HG03342 (cell line): ENCODE results near the gene SRBD1.

Source experiments
- ATAC-seq: cut with Tn5 transposase; IDR thresholded peaks from one replicate; pipeline ENCODE4 v1.9.1; 2021; ENCODE audit warnings: mild to moderate bottlenecking, moderate library complexity; ENCODE audit not compliant: unreplicated experiment

SRBD1 gene

DNA sequence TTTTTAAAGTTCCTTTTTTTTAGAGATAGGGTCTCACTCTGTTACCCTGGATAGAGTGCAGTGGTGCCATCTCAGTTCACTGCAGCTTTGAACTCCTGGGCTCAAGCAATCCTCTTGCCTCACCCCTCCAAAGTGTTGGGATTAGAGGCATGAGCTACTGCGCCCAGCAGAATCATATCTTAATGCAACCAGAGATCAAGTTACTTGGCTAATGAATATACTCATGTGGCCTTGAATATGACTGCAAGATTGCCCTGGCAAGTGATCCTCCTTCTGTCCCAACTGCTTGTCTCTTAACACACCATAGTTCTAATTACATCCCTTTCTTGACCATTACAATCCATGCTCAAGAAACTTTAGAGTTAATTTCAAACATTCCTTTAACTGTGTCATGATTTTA, 133.5 kb downstream of the SRBD1 start:
- ATAC-seq: no peak

DNA sequence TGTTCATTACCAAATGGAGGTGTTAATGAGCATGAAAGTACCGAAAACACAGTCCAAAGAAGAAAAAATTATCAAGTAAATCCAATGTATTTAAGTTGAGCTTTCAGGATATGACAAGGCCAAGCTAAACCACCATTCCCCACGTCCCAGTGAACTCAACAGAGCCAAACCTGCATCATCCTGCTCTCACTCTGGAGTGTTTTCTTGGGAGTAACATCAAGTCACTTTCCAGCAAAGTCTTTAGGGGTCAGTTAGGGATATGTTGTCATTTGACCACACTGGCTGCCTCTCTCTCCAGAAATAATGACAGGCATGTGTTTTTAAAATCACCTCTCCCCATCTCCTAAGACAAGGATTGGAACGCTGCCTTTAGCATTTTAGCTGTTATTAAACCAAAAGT, 140.5 kb downstream of the SRBD1 start:
- ATAC-seq: no peak

- ATAC-seq: no peak
These were observed 141.6 kb downstream of the SRBD1 start for GRCh38 chr2:45469314-45470099.

- ATAC-seq: no peak
These were observed 142.8 kb downstream of the SRBD1 start for GRCh38 chr2:45468279-45468678.

DNA sequence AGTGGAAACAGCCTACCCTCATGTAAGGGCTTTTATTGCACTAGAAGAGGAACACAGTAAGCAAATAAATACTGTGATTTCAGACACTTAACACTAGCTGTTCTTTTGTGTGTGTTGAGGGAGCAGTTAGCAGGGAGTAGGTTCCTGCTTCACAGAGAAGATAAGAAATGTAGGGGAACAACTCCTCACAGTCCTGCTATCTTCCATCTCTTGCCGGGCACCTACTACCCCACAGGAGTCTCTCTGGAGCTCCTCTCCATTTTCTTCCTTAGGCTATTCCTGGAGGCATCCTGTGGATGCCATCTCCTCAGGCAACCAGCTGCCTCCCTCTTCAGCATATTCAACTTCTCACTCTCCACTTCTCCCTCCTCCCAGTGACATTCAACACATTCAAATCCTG, 145.0 kb downstream of the SRBD1 start:
- no peak for ATAC-seq

DNA sequence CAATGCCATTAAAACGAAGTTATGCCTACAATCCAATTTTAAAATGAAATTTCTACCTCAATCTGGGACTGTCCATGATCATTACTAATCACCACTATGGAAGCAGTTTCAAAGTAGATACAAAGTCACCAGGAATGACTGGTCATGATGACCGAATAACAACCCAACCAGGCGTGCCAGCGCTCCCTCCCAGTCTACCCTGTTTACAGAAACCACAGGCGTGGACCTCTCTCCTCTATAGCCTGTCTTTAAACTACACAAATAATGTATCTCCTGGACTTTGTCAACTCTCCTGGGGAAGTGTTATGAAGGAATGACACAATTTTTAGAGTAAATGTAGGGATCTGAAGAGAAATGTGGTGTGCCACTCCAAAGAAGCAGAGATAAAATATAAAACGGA, 150.2 kb downstream of the SRBD1 start:
- no peak for ATAC-seq

DNA sequence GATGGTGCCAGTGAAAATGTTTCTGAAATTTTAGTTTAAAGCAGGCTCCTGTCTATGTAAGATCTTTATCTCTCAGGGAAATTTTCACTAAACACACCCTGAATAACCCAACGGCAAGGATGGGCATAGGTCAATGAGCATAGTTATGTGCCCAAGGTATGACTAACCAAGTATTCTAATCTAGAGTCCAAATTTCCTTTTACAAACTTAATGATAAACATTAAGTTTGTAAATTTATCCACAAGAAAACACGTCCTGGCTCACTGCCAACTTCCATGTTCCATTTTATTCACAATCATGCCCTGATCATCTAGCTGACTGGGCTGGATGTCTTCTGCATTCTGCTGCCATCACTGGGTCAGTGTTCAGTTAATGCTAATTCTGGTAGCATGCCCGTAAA, 151.2 kb downstream of the SRBD1 start:
- no peak for ATAC-seq

- no peak for ATAC-seq
These were observed 152.0 kb downstream of the SRBD1 start for GRCh38 chr2:45458909-45459563.

DNA sequence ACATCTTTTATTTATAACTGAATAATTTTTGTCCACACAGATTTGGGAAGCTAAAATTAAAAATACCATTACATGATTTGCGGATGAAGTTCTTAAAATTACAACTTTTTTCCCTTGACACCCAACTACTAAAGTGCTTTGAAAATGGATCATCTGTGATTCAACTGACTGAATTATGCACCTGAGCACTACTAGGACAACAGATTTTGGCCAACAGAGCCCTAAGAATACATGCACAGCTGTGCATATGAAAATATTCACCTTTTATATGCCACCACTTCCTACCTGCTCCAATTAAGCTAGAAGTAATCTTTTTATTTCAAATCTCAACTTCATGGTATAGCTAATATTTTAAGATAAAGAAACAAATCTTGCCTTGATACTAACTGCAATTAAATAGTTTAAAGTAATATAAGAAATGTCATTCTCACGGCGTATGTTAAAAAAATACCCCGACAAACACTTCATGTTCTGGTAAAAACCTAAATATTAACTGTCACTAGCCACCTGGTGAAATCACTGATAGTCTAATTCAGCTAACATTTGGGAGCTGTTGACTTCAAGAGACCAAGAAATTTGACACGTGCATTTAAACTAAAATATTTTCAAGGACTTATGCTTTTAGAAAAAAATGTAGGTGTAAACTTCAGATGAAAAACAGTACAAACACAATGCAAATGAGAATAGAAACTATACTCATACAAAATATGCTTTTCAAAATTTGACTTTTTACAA, 153.7 kb downstream of the SRBD1 start:
- no peak for ATAC-seq

DNA sequence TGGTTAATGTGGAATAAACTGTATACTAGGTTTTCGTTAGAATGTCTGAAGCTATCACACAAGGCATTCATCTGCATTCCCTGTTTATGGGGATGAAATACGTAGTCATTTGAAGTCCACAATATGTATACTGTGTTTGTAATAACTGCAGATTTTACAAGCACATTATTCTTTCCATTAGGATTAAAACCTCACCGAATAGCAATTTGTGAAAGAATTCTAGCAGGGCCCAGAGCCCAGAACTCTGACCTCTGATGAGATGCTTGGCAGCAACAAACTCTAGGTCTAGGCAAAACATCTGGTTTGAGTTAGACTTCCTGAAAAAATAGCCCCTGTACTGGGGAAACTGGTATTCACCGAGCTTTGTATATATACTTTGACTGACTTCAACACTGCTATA, 158.2 kb downstream of the SRBD1 start:
- no peak for ATAC-seq

DNA sequence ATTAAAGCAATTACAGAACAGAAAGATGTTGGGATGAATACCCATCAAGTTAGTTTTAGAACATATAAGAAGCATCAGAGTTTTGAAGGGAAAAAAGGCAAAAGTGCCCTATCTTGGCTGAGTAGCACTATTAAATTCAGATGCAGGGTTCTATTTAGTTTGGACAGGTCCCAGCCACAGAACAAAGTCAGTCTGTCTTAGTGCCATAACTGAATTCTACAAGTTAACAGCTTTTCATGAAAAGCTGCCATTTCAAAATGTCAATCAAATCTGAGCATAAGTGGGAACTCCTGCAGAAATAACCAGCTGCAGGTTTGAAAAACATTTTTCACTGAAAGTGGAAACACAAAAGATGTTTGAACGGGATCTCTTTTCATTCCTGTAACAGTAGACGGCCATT, 160.4 kb downstream of the SRBD1 start:
- no peak for ATAC-seq

- ATAC-seq: no peak
These were observed 162.8 kb downstream of the SRBD1 start for GRCh38 chr2:45448217-45448616.

GRCh38 chr2:45446016-45446415, 165.1 kb downstream of the SRBD1 start:
- no peak for ATAC-seq

DNA sequence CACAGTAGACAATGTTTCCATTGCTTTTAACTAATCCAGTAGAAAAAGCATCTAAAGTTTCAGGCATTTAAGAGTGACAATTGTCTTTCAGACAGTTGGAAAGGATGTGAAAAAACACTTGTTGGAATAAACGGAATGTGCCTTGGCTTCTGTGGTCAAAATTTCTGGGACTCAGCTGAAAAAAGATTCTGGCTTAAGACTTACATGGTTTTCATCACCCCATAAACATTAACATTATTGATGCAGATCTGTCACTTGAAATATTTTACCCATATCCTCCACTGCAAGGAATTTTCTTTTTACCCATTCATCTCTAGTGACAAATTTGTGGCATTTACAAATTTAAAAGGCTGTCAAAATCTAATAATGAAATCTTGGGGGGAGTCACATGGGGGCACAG, 166.0 kb downstream of the SRBD1 start:
- no peak for ATAC-seq

GRCh38 chr2:45443012-45443411, 168.1 kb downstream of the SRBD1 start:
- no peak for ATAC-seq

DNA sequence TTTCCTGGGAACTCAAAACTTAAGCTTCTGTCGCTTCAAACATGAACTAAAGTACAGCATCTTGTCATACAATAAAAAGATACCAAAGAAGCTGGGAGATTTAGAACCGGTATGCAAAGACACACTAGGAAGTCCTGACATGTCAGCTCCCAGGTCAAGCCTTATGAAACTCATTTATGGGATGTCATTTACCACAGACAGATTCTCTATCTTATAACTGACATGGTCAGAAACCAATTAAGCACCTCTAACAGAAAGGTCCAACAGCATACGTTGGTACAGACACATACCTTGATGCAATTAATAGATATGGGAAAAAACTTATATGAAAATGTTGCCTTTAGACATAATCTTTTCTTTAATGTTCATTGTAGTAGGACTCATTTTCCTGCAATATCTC, 169.0 kb downstream of the SRBD1 start:
- no peak for ATAC-seq

DNA sequence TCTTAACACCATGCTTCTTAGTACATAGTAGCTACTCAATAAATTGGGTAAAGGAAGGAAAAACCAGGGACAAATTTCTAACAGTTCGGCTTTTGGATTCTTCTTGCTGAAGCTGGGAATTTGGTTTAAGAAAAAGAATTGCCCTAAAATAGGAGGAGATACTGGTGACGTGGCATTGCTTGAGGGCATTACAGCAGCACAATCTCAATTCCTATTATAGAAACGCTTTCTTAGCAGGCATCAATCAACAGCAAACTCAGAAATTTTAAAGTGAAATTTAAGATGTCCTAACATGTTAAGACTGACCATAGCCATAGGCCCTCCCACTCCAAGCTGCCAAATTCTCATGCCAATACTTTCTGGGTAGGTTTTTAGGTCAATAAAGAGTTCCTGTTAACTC, 169.5 kb downstream of the SRBD1 start:
- ATAC-seq: no peak

DNA sequence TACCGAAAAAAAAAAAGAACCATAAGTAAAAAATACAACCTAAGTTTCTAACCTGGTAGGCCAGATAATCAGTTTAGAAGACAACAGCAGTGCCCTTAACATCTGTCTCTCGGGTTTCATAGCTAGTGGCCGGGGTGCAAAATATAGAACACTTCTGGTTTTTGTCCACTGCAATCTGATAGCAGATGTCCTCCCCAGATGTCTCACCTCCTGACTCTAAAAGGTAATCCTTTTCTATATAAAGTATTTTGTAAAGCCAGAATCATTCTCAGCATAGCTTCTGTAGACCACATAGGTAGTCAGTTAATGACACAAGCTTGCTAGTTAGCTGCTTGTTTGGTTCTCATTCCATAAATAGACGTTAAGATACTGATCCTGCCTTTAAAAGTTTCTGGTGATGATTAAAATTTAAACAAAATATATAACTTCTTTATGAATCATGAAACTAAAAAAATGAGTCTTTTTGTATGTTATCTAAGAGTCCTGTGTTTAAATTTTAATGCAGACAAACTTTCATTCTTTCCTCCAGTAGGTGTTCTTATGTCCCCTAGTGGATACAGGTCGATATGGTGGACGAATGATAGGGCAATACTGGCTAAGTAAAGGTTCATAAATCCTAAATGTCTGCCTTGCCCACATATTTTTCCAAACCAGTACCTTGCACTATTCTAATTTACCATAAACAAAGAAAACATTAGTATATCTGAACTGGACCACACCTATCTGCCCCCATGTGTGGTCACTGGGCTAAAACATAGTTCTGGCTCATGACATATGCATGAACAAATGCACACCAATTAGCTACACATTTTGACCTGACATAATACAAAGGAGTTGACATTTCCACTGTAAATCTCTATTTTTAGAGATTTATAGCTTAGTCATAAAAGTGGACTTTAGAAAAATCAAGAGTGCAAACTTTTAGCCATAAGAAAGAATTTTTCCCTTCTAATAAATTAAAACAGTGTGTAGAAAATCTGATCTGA, 171.0 kb downstream of the SRBD1 start:
- no peak for ATAC-seq

DNA sequence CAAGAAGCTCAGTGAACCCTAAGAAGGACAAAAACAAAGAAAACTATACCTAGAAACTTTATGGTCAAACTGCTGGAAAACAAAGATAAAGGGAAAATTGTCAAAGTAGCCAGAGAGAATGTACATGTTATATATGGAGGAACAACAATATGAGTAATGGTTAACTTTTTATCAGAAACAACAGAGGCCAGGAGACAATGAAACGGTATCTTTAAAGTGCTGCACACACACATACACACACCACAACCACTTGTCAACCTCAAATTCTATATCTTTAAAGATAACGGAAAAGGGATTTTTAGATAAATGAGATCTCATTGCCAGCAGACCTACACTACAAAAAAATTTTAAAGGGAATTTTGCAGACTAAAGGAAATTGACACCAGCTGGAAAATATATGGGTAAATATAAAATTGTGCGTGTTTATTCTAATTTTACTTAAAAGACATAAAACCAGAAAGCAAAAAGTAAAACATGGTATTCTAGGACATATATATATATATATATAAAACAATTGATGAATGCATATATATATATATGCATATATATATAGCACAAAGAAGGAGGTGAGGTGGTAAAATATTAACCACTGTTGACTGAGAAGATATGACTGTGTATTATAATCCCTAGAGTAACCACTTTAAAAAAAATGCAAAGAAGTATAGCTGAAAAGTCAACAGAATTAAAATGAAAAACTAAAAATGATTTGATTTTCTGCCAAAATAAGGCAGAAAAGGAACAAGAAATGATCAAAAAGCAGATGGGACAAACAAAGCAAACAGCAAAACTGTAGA, 172.0 kb downstream of the SRBD1 start:
- no peak for ATAC-seq

- ATAC-seq: no peak
These were observed 174.6 kb downstream of the SRBD1 start for GRCh38 chr2:45436456-45436855.
